ENCODE results near the gene FOXA1. TPM values are rescaled to one million over a fixed set of nuclear protein-coding genes. Genes with fewer than 3 reads are reported as not detected.

FOXA1 gene
- polyA plus RNA-seq, 1 experiment = 0.07 TPM

GRCh38 chr14:37596790-37597472 is 1.9 kb upstream of the FOXA1 start:
- peaks cover 83% of the 10 kb centered on the region for H3K27me3 ChIP-seq (ENCODE audit: control insufficient read depth, insufficient read depth, low read length)
- peaks cover 23% of the 10 kb centered on the region for H3K9me3 ChIP-seq (ENCODE audit: control insufficient read depth, insufficient read depth, low read length)
- ChIA-PET CTCF (interaction anchor here (0.7 to 3.9 kb wide), 16 partner anchors 7 to 400 kb away, joined by 3 to 25 read pairs (median 5); no protein-coding TSS in a partner anchor), POLR2A (no interaction called here)
- TF ChIP-seq, protein P1, sequence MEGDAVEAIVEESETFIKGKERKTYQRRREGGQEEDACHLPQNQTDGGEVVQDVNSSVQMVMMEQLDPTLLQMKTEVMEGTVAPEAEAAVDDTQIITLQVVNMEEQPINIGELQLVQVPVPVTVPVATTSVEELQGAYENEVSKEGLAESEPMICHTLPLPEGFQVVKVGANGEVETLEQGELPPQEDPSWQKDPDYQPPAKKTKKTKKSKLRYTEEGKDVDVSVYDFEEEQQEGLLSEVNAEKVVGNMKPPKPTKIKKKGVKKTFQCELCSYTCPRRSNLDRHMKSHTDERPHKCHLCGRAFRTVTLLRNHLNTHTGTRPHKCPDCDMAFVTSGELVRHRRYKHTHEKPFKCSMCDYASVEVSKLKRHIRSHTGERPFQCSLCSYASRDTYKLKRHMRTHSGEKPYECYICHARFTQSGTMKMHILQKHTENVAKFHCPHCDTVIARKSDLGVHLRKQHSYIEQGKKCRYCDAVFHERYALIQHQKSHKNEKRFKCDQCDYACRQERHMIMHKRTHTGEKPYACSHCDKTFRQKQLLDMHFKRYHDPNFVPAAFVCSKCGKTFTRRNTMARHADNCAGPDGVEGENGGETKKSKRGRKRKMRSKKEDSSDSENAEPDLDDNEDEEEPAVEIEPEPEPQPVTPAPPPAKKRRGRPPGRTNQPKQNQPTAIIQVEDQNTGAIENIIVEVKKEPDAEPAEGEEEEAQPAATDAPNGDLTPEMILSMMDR (IDR thresholded peaks at IDR 0.05; ENCODE audit: low read depth, low read length) = no peak
- no peak for DNase-seq (ENCODE audit: low read depth, low spot score)
- no peak overlapping the region for H3K27ac ChIP-seq (ENCODE audit: low read depth, low read length)
- no peak overlapping the region for H3K4me3 ChIP-seq (ENCODE audit: low read depth, low read length)

DNA sequence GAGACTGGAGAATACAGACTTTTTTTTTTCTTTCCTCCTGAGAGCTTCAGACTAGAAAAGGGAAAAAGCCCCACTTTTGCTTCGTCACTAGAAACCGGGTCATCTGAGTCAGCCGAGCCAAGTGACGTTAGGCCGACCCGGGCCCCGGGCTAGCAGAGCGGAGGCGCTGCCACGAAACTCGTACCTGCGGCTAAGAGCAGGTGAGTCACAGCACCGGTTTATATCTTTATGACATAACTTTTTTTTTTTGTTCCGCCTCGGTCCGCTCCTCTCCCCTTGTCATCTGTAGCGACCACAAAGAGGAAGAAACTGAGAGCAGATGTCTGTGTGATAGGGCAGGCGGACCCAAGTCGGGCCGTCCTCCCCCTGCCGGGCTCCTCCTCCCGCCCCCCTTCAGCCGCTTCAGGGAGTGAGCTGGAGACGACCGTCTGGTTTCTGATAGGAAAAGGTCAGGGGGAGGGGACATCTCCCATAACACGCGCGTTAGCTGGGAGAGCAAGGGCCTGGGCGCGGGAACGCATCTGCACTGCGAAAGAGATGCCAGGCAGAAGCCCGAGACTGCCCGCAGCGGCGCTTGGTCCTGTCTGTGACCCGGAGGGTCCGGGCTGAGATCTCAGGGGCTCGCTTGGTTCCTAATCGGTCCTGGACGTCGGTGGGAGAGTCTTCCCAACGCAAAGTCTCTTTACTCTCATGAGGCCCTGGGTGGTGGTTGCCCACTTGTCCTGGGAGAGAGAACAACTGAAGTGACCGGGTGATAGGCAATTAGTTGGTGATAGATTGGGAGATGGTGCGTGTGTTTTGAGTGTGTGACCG is 966 bp upstream of the FOXA1 start:
- no peak overlapping the region for H3K27ac ChIP-seq (ENCODE audit: low read depth, low read length)
- ChIA-PET CTCF (interaction anchor here (1.1 to 3.9 kb wide), 3 partner anchors 338 to 365 kb away, joined by 4 to 25 read pairs (median 16); no protein-coding TSS in a partner anchor), POLR2A (no interaction called here)
- peak overlapping the region; percentile 22 for H3K4me3 ChIP-seq (ENCODE audit: low read depth, low read length)
- H3K27me3 ChIP-seq (ENCODE audit: control insufficient read depth, insufficient read depth, low read length) = peaks cover 83% of the 10 kb centered on the region
- TF ChIP-seq, protein P1 (IDR thresholded peaks at IDR 0.05; ENCODE audit: low read depth, low read length) = no peak
- DNase-seq (ENCODE audit: low read depth, low spot score) = no peak
- peaks cover 27% of the 10 kb centered on the region; the same call in 1 of the 2 replicates for H3K9me3 ChIP-seq (ENCODE audit: control insufficient read depth, insufficient read depth, low read length)

- TF ChIP-seq, protein P1 (IDR thresholded peaks at IDR 0.05; ENCODE audit: low read depth, low read length) = peak; percentile 86
- POLR2A ChIA-PET = no interaction called here
- Histone ChIP-seq H3K27ac (ENCODE audit: low read depth, low read length) (no peak overlapping the region), H3K9me3 (ENCODE audit: control insufficient read depth, insufficient read depth, low read length) (peaks cover 25% of the 10 kb centered on the region; the same call in 1 of the 2 replicates), H3K4me3 (ENCODE audit: low read depth, low read length) (peak overlapping the region; percentile 61), H3K27me3 (ENCODE audit: control insufficient read depth, insufficient read depth, low read length) (peaks cover 77% of the 10 kb centered on the region)
- DNase-seq (ENCODE audit: low read depth, low spot score) = peak; percentile 32
- CTCF ChIA-PET = interaction anchor here (0.5 to 3.9 kb wide), 16 partner anchors 18 to 363 kb away, joined by 3 to 48 read pairs (median 4); no protein-coding TSS in a partner anchor
Measured at GRCh38 chr14:37594238-37594970, 645 bp downstream of the FOXA1 start.

DNA sequence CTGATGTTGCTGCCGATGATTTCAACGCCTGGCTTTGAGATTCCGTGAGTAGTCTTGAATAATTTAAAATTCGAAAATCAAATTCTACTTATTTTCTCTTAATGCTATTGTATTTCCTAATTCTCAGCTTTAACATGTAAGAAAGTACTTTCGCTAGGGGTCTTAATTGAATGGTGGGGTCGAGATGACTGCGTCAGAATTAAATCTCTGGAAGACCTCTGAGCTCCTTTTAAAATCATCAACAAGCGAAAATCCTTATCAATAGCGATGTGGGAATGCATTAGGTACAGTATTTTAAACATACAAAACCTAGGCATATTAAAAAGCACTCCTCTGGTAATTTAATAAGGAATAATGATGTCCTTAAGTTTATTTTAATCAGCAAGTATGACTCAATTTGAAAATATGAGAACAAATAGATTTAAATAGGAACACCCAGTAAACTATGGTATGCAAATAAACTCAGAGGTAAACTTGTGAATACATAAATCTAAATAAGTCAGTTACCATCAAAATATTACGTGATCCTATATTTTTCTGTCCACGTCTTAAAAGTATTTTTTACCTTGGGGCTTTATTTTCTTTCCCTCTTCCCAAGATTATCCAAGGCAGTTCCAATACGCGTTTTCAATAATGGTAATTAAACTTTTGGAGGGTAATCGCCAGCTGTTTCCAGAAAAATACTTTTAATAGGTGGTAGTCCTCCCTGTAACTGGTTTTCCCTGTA is 1.4 kb downstream of the FOXA1 start:
- Histone ChIP-seq H3K27me3 (ENCODE audit: control insufficient read depth, insufficient read depth, low read length) (peaks cover 77% of the 10 kb centered on the region), H3K27ac (ENCODE audit: low read depth, low read length) (no peak overlapping the region), H3K9me3 (ENCODE audit: control insufficient read depth, insufficient read depth, low read length) (peaks cover 18% of the 10 kb centered on the region; the same call in 1 of the 2 replicates), H3K4me3 (ENCODE audit: low read depth, low read length) (no peak overlapping the region)
- TF ChIP-seq, protein P1 (IDR thresholded peaks at IDR 0.05; ENCODE audit: low read depth, low read length) = no peak
- DNase-seq (ENCODE audit: low read depth, low spot score) = no peak
- CTCF ChIA-PET = interaction anchor here (0.5 to 2.6 kb wide), 22 partner anchors 8 to 362 kb away, joined by 3 to 48 read pairs (median 4); no protein-coding TSS in a partner anchor
- POLR2A ChIA-PET = no interaction called here

Measured in AG04450 (cell line).